ENCODE measurements around the gene OR52K1.

Gene OR52K1

DNA sequence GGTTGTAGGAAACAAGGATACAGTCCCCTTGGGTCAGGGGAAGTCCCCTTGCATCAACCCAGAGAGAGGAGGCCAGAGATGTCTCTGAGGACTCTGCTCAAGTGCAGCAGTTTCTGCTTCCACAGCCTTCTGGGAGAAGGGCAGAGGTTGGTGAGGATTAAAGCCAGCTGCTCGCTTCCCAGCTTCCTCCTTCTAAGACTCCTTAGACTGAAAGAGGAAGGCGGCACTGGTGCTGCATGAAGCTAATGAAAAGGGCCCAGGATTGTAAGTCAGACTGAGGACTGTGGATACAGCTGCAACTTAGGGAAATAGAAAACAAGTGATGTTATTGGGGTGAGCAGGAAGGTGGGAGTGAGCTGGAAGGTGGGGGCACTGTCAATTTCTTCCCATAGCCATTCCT is at the start of gene OR52K1:
Gene OR52K1, plus strand, starts transcription at position 202 of the 400 bp plus-strand sequence. CDS start 6,255 bp downstream, outside the sequence.
- DNase-seq (ENCODE audit: low read depth in 2 of 3, low spot score in 2 of 3): no peak

DNA sequence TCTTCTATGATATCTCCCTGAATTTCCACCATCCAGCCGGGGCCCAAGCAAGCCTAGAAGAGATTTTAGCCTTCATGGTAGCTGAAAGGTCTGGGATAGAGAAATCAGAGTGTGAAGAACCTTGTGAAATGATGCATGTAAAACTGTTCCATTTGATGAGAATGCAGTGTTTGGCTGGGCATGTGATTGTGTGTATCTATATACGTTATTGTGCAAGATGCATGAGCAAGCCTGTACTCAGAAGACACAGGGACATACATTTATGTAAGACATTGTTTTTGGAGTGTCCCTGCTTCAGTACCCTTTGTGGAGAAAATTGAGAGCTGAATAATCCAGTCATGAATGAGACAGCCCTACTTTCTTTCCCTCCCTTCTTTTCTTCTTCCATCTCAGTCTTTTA is 48.6 kb upstream of the OR52K1 start:
- DNase-seq (ENCODE audit: low read depth in 2 of 3, low spot score in 2 of 3): no peak

- DNase-seq (ENCODE audit: low read depth in 2 of 3, low spot score in 2 of 3): no peak
These were observed 46.0 kb upstream of the OR52K1 start for GRCh38 chr11:4436411-4436810.

- DNase-seq (ENCODE audit: low read depth in 2 of 3, low spot score in 2 of 3): no peak
These were observed 40.9 kb upstream of the OR52K1 start for GRCh38 chr11:4441515-4441914.

DNA sequence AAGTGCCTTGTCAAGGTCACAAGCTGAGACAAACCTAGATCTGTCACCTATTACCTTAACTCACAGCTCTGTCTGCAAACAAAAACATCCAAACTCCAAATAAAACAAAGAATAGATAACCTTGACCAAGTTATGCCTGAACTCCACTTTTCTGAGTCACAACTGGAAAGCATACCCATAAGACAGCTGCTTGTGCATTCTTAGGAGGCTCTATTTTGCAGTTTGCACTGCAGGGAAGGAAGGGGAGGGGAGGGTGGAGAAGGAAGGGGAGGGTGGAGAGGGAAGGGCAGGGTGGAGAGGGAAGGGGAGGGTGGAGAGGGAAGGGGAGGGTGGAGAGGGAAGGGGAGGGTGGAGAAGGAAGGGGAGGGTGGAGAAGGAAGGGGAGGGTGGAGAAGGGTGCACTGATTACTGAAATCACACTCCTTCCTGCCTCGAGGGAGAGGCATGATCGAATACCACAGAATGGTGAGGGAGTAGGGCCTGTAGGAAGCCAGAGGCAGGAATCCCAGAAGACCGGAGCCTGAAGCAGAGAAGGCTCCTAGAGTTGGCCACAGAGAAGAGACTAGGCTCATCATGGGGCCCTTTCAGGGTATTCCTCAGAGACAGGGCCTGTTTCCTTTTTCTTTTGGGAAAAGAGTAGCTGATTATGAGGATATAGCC is 39.1 kb upstream of the OR52K1 start:
- no peak for DNase-seq (ENCODE audit: low read depth in 2 of 3, low spot score in 2 of 3)

- DNase-seq (ENCODE audit: low read depth in 2 of 3, low spot score in 2 of 3): no peak
These were observed 33.5 kb upstream of the OR52K1 start, which contains the start of gene OR52K2 for GRCh38 chr11:4448995-4449394. TSS of gene OR52K2 (plus strand) at chr11:4449295. CDS start at chr11:4449340, 45 bp downstream.

GRCh38 chr11:4453118-4453517 is 29.3 kb upstream of the OR52K1 start:
- no peak for DNase-seq (ENCODE audit: low read depth in 2 of 3, low spot score in 2 of 3)

GRCh38 chr11:4454021-4454420 is 28.4 kb upstream of the OR52K1 start:
- no peak for DNase-seq (ENCODE audit: low read depth in 2 of 3, low spot score in 2 of 3)

- DNase-seq (ENCODE audit: low read depth in 2 of 3, low spot score in 2 of 3): no peak
These were observed 27.0 kb upstream of the OR52K1 start for GRCh38 chr11:4455419-4455818.

DNA sequence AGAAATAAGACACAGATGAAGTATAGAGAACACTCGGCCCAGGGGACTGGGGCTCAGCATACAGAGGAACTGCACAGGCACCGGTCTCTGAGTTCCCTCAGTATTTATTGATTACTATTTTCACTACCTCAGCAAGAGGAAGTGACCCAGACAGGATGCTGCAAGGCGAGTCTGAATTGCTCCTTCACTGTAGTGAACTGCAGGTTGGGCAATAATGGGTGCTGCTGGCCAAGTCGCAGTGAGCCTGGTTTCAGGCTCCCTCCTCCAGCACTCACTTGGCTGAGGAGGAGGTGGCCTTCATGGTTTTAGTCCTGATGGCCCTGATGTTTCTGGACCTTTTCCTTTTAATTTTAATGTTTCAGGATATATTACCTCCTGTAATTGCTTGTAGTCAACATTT is 22.9 kb upstream of the OR52K1 start:
- no peak for DNase-seq (ENCODE audit: low read depth in 2 of 3, low spot score in 2 of 3)

- no peak for DNase-seq (ENCODE audit: low read depth in 2 of 3, low spot score in 2 of 3)
These were observed 22.3 kb upstream of the OR52K1 start for GRCh38 chr11:4460151-4460550.

DNA sequence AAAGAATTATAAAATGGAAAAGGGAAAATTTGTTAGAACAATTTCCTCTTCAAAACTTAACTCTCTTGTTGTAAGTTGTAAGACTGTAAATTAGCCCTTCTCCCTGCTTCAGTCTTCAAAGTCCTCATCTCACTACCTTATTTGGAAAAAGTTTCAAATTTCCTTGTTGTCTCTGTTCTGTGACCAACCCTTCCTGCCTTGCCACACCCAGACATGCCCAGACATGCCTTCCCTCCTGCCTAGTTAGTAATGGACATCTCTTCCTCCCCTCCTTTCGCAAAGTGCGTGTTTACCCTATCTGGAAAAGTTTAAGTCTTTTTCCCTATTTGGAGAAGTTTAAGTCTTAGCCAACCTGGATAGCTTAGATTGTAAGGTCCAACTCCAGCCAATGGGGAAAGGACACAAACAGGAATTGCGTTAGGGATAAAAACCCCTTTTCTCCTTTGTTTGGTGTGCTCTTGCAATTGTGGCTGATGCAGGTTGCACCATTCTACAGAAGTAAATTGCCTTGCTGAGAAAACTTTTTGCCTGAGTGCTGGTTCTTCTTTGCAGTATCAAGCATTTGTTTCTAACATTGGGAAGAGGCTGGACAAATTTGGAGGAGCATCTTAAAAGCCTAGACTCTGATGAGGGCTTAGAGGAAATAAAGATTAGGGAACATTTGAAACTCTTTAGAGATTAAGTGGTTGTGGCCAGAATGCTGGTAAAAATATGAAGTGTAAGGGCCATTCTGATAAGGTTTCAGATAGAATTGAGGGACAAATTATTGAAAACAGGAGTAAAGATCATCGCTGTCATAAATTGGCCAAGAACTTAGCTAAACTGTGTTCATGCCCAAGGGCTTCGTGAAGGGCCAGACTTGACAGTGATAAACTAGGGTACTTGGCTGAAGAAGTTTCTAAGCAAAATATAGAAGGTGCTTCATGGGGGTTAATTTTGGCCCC is 18.0 kb upstream of the OR52K1 start:
- no peak for DNase-seq (ENCODE audit: low read depth in 2 of 3, low spot score in 2 of 3)

DNA sequence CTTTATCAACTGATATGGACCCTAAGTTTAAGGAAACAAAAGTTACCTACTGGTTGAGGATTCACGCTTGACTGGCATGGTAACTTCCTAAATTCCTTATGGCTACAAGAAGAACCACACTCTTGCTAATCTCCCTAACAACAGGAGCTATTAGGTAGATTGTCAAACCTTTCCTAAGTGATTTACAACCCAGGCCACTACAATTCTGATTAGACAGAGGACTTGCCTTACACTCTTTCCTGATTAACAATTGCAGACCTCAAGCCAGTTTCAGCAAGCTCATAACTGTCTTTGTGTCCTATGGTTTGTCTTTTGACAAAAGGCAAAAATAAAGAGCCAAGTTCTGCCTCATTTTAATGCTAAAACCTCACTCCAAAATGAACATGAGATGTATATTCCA is 17.0 kb upstream of the OR52K1 start:
- no peak for DNase-seq (ENCODE audit: low read depth in 2 of 3, low spot score in 2 of 3)

DNA sequence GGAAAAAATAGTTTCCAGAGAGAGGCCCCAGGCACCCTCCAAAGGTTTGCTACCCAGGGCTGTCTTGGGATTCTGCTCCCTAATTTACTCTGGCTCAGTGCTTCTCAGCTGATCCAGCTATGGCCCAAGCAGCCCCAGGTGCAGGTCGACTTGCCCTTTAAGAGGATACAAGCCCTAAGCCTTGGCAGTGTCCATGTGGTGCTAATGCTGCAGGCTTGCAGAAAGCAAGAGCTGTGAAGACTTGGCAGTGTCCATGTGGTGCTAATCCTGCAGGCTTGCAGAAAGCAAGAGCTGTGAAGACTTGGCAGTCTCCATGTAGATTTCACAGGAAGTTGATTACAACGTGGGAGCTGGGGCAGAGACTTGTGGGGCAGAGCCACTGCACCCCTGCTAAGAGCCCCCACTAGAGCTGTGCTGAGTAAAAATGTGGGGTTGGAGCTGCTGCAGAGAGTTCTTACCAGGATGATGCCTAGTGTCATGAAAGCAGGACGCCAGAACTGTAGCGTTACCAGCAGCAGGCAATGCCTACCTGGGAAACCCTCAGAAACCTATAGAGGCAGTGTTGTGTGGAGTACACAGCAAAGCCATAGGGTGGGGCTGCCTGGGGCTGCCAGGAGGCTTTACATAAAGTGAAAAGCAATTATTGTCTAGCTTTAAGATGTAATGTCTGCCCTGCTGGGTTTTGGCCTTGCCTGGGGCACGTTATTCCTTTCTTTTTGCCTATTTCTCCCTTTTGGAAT is 16.1 kb upstream of the OR52K1 start:
- no peak for DNase-seq (ENCODE audit: low read depth in 2 of 3, low spot score in 2 of 3)

DNA sequence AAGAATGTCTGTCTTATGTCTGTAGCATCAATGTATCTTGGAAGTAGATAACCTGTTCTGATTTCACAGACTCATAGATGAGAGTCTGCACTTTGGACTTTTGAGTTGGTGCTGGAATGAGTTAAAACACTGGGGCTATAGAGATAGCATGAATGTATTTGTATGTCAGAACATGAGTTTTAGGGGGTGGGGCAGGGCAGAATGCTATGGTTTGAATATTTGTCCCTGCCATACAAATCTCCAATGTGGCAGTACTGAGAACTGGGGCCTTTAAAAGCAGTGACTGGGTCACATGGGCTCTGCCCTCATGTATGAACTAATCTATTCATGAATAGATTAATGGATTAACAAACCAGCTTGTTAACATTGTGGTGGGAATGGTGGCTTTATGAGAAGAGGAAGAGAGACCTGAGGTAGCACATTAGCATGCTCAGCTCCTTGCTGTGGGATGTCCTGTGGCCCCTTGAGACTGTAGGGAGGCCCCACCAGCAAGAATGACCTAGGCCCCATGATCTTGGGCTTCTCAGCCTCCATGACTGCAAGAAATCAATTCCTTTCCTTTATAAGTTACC is 15.5 kb upstream of the OR52K1 start:
- DNase-seq (ENCODE audit: low read depth in 2 of 3, low spot score in 2 of 3): no peak

- DNase-seq (ENCODE audit: low read depth in 2 of 3, low spot score in 2 of 3): no peak
These were observed 14.4 kb upstream of the OR52K1 start for GRCh38 chr11:4467811-4468606.

DNA sequence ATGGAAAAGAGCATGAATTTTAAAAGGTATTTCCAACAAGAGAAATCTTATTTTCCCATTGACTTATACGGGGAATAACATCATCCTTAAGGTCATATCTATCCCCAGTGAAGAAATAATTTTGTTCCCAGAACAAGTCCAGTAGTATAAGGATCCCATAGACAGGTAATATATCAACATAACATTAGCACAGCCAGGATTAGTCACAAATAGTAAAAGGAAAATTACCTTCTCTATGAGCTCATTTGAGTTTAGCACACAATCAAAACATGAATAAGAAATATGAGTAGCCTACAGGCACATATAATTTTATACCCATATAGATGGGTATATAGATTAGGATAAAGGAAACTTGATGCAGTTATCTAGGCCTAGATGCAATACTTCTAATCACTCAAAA is 2.8 kb upstream of the OR52K1 start:
- DNase-seq (ENCODE audit: low read depth in 2 of 3, low spot score in 2 of 3): no peak

- no peak for DNase-seq (ENCODE audit: low read depth in 2 of 3, low spot score in 2 of 3)
These were observed 1.7 kb upstream of the OR52K1 start for GRCh38 chr11:4480577-4481239.

DNA sequence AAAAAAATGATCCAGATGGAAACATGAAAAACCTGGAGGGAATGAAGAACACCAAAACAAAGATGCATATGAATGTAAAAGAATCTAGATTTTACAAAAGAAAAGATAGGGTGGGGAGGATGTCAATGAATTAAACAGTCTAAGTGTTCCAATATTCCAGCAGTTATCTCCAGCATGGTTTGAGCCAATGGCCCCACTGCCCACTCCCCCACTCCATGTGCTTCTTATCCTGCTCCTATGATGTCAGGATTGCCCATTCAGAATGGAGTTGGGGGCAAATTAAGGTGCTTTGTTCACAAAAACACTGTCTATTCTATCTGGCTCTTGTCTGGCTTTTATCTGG is 1.2 kb upstream of the OR52K1 start:
- no peak for DNase-seq (ENCODE audit: low read depth in 2 of 3, low spot score in 2 of 3)

DNA sequence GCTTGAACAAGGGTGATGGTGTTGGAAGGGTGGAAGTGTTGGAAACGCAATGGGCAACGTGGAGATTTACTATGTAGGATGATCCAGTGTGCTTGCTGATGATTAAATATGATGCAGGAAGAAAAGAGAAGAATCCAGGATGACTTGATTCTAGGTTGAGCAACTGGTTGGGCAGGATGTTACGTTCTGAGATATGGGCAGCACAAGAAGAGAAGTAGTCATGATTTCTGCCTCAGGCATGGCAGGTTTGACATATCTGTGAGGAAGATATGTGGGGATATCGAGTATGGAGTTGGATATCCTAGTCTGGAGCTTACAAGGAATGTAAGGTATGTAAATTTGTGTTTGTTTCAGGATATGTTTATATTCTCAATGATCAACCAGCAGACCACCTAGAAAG is 1.9 kb downstream of the OR52K1 start:
- DNase-seq (ENCODE audit: low read depth in 2 of 3, low spot score in 2 of 3): no peak
